Measurements from ENCODE around the gene NBAS. TPM values are rescaled to one million over a fixed set of nuclear protein-coding genes. Genes with fewer than 3 reads are reported as not detected.

Gene NBAS
- polyA plus RNA-seq, 1 of the 3 experiments (the other 2 are of a cell fraction), result 12.0 TPM

GRCh38 chr2:15601681-15602080, 40.5 kb upstream of the NBAS start:
- no peak overlapping the region for H2AFZ ChIP-seq (ENCODE audit: low read depth)
- 100% methylated on average over 1 of the region's 1 CpG for WGBS (ENCODE audit: low lambda C conversion rate)
- ChIA-PET POLR2A (no interaction called here), CTCF (interaction anchor here (1.0 to 1.5 kb wide), 4 partner anchors 10 to 880 kb away, joined by 3 to 5 read pairs (median 4); partner anchors contain the start of gene DDX1)
- no peaks in the 10 kb centered on the region for H3K4me1 ChIP-seq (ENCODE audit: control insufficient read depth in 1 of 2, insufficient read depth in 2 of 2, low read depth in 1 of 2, low read length in 1 of 2)
- DNase-seq, result no peak
- H4K20me1 ChIP-seq (ENCODE audit: insufficient read depth), result no peaks in the 10 kb centered on the region
- H3K9me3 ChIP-seq, result no peaks in the 10 kb centered on the region
- TF ChIP-seq, protein P1, sequence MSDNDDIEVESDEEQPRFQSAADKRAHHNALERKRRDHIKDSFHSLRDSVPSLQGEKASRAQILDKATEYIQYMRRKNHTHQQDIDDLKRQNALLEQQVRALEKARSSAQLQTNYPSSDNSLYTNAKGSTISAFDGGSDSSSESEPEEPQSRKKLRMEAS (IDR thresholded peaks at IDR 0.05; ENCODE audit: low read depth), result no peak
- TF ChIP-seq GATA2 (CRISPR knock-in tag; IDR thresholded peaks at IDR 0.05) (no peak), FOSL2 (IDR thresholded peaks at IDR 0.05; ENCODE audit: borderline replicate concordance, low read depth) (no peak), MEF2A (IDR thresholded peaks at IDR 0.05; ENCODE audit: borderline replicate concordance, low read depth) (no peak), RCOR1 (IDR thresholded peaks at IDR 0.05; ENCODE audit: low read length) (no peak), YY1 (IDR thresholded peaks at IDR 0.05; ENCODE audit: low read depth) (no peak), TCF12 (IDR thresholded peaks at IDR 0.05) (no peak), JUND (IDR thresholded peaks at IDR 0.05) (no peak), REST (IDR thresholded peaks at IDR 0.05; ENCODE audit: low read depth, low read length) (no peak), ELF1 (IDR thresholded peaks at IDR 0.05) (no peak), NRF1 (IDR thresholded peaks at IDR 0.05; ENCODE audit: low read depth, low read length) (no peak), EZH2phosphoT487 (IDR thresholded peaks at IDR 0.05; ENCODE audit: borderline replicate concordance, low read depth) (no peak), POLR2AphosphoS5 (IDR thresholded peaks at IDR 0.05; ENCODE audit: low read depth, low read length) (no peak), SIN3A (IDR thresholded peaks at IDR 0.05; ENCODE audit: borderline replicate concordance, low read depth, low read length) (no peak), RFX5 (IDR thresholded peaks at IDR 0.05; ENCODE audit: low read length) (no peak), TAF1 (IDR thresholded peaks at IDR 0.05; ENCODE audit: borderline replicate concordance, low read depth, low read length) (no peak)
- H3K27ac ChIP-seq (ENCODE audit: low read depth in 2 of 2, low read length in 1 of 2), result no peak overlapping the region
- peaks cover 5% of the 10 kb centered on the region for H3F3A ChIP-seq (replicated peaks; ENCODE audit: insufficient read depth)
- H3K9ac ChIP-seq, result no peak overlapping the region
- peaks cover 7% of the 10 kb centered on the region; the same call in 1 of the 2 replicates for H3K79me2 ChIP-seq (ENCODE audit: insufficient read depth)
- no peak overlapping the region for H3K4me2 ChIP-seq
- H3K36me3 ChIP-seq (replicated peaks in 1 of 2; ENCODE audit: control insufficient read depth in 1 of 2, insufficient read depth in 2 of 2, low read length in 1 of 2), result peaks cover 96 to 98% of the 10 kb centered on the region in 2 experiments
- H3K27me3 ChIP-seq (ENCODE audit: insufficient read depth), result no peaks in the 10 kb centered on the region
- no peaks in the 10 kb centered on the region for H3K9me2 ChIP-seq
- no peak overlapping the region for H3K4me3 ChIP-seq (ENCODE audit: low read depth in 2 of 2, low read length in 1 of 2)

DNA sequence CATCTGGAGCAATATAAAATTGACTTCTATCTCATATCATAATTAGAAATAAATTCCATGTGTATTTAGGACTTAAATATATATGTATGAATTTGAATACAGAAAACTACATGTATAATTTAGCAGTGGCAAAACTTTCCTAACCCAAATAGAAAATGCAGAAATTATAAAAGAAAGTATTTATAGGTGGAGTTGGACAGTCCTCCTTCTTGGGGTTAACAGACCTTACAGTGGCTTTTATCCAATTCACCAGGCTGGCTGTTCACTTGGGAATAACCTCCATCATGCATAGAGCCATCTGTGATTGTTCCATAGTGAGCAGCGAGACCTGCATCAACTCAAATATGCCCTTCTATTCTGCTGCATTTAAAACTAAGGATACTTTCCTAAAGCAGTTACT, 38.9 kb upstream of the NBAS start:
- POLR2A ChIA-PET, result no interaction called here
- Histone ChIP-seq H3K36me3 (replicated peaks in 1 of 2; ENCODE audit: control insufficient read depth in 1 of 2, insufficient read depth in 2 of 2, low read length in 1 of 2) (peaks cover 96 to 97% of the 10 kb centered on the region in 2 experiments), H3K4me1 (ENCODE audit: control insufficient read depth in 1 of 2, insufficient read depth in 2 of 2, low read depth in 1 of 2, low read length in 1 of 2) (no peaks in the 10 kb centered on the region), H3K79me2 (ENCODE audit: insufficient read depth) (peaks cover 18% of the 10 kb centered on the region), H3F3A (replicated peaks; ENCODE audit: insufficient read depth) (peaks cover 6% of the 10 kb centered on the region), H3K4me2 (no peak overlapping the region), H3K27ac (ENCODE audit: low read depth in 2 of 2, low read length in 1 of 2) (no peak overlapping the region), H3K9ac (no peak overlapping the region), H3K9me2 (no peaks in the 10 kb centered on the region), H3K4me3 (ENCODE audit: low read depth in 2 of 2, low read length in 1 of 2) (no peak overlapping the region), H3K27me3 (ENCODE audit: insufficient read depth) (no peaks in the 10 kb centered on the region), H2AFZ (ENCODE audit: low read depth) (no peak overlapping the region), H3K9me3 (no peaks in the 10 kb centered on the region), H4K20me1 (ENCODE audit: insufficient read depth) (peaks cover 7% of the 10 kb centered on the region; the same call in 1 of the 2 replicates)
- no peak for DNase-seq
- WGBS (ENCODE audit: low lambda C conversion rate), result 80% methylated on average over 1 of the region's 1 CpG
- CTCF ChIA-PET, result no interaction called here
- TF ChIP-seq FOXJ3 (CRISPR knock-in tag; IDR thresholded peaks at IDR 0.05) (no peak), MXI1 (IDR thresholded peaks at IDR 0.05; ENCODE audit: low read depth, low read length) (no peak), YY1 (IDR thresholded peaks at IDR 0.05; ENCODE audit: low read depth) (no peak), ZBTB33 (IDR thresholded peaks at IDR 0.05; ENCODE audit: borderline replicate concordance, low read depth) (no peak), POLR2AphosphoS5 (IDR thresholded peaks at IDR 0.05; ENCODE audit: low read depth, low read length) (no peak)
- TF ChIP-seq, protein P2, sequence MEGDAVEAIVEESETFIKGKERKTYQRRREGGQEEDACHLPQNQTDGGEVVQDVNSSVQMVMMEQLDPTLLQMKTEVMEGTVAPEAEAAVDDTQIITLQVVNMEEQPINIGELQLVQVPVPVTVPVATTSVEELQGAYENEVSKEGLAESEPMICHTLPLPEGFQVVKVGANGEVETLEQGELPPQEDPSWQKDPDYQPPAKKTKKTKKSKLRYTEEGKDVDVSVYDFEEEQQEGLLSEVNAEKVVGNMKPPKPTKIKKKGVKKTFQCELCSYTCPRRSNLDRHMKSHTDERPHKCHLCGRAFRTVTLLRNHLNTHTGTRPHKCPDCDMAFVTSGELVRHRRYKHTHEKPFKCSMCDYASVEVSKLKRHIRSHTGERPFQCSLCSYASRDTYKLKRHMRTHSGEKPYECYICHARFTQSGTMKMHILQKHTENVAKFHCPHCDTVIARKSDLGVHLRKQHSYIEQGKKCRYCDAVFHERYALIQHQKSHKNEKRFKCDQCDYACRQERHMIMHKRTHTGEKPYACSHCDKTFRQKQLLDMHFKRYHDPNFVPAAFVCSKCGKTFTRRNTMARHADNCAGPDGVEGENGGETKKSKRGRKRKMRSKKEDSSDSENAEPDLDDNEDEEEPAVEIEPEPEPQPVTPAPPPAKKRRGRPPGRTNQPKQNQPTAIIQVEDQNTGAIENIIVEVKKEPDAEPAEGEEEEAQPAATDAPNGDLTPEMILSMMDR (IDR thresholded peaks at IDR 0.05), result no peak

Measured in SK-N-SH (cell line).